GM18505 (cell line): ENCODE measurements around the gene GADD45B.
"Not testable (repeated sequence)": the region's sequence is repeated elsewhere in the genome, so short reads cannot be mapped to it uniquely, and the experiment has no call there.

Source experiments
- ATAC-seq: cut with Tn5 transposase; IDR thresholded peaks from one replicate; pipeline ENCODE4 v1.9.1; 2021; ENCODE audit not compliant: unreplicated experiment
- POLR2A ChIP-seq: IDR thresholded peaks from 4 replicates; pipeline ENCODE4 v1.6.1; 2011; ENCODE audit warnings: borderline replicate concordance; ENCODE audit not compliant: insufficient read depth, insufficient read length; ENCODE audit errors: extremely low read depth

The GADD45B gene

GRCh38 chr19:2469102-2469914, 6.6 kb upstream of the GADD45B start:
- no peak for ATAC-seq
- TF ChIP-seq POLR2A, result no peak

GRCh38 chr19:2469915-2470200, 6.1 kb upstream of the GADD45B start:
- not testable (repeated sequence) for ATAC-seq

- no peak for TF ChIP-seq POLR2A
- peak; percentile 38 for ATAC-seq
Observed at GRCh38 chr19:2474232-2475017, 1.5 kb upstream of the GADD45B start.

- peak; percentile 5 for ATAC-seq
- no peak for TF ChIP-seq POLR2A
Observed at GRCh38 chr19:2475018-2475701, 767 bp upstream of the GADD45B start.

- TF ChIP-seq POLR2A, result no peak
- no peak for ATAC-seq
Observed at GRCh38 chr19:2476451-2477140, 669 bp downstream of the GADD45B start.

- no peak for TF ChIP-seq POLR2A
- no peak for ATAC-seq
Observed at GRCh38 chr19:2477141-2477710, 1.3 kb downstream of the GADD45B start.

- ATAC-seq, result no peak
Observed at GRCh38 chr19:2477732-2478191, 1.8 kb downstream of the GADD45B start.

GRCh38 chr19:2478278-2478755, 2.4 kb downstream of the GADD45B start:
- no peak for ATAC-seq

More at GRCh38 chr19:2477732-2478191, 1.8 kb downstream of the GADD45B start:
- TF ChIP-seq POLR2A, result peak; percentile 56

GRCh38 chr19:2478756-2479555, 3.0 kb downstream of the GADD45B start:
- no peak for TF ChIP-seq POLR2A
- ATAC-seq, result no peak

More at GRCh38 chr19:2478278-2478755, 2.4 kb downstream of the GADD45B start:
- TF ChIP-seq POLR2A, result no peak

- ATAC-seq, result no peak
- no peak for TF ChIP-seq POLR2A
Observed at GRCh38 chr19:2479556-2480194, 3.7 kb downstream of the GADD45B start.

GRCh38 chr19:2481466-2481865, 5.5 kb downstream of the GADD45B start:
- TF ChIP-seq POLR2A, result no peak
- no peak for ATAC-seq

- TF ChIP-seq POLR2A, result no peak
- ATAC-seq, result no peak
Observed at GRCh38 chr19:2482354-2483038, 6.6 kb downstream of the GADD45B start.
